Middle frontal gyrus (tissue), 1 donor: ENCODE measurements around the gene ASAP2.
A peak's percentile ranks its signal among the peaks of the same experiment; 100 is the strongest.

ENCODE experiments used
- DNase-seq: peaks from one replicate; pipeline ENCODE4 v3.0.0-alpha.2; 2015; ENCODE audit warnings: low spot score; ENCODE audit errors: extremely low spot score

The ASAP2 gene

GRCh38 chr2:9398881-9399780 is 192.5 kb downstream of the ASAP2 start:
- no peak for DNase-seq

GRCh38 chr2:9400268-9401058 is 193.9 kb downstream of the ASAP2 start:
- no peak for DNase-seq

GRCh38 chr2:9401059-9401547 is 194.5 kb downstream of the ASAP2 start:
- DNase-seq: no peak

GRCh38 chr2:9401646-9402371 is 195.2 kb downstream of the ASAP2 start:
- no peak for DNase-seq

- DNase-seq: no peak
Observed at GRCh38 chr2:9403924-9404323, 197.3 kb downstream of the ASAP2 start.

- no peak for DNase-seq
Observed at GRCh38 chr2:9404451-9404850, 197.8 kb downstream of the ASAP2 start.

GRCh38 chr2:9405636-9406035 is 199.0 kb downstream of the ASAP2 start:
- DNase-seq: no peak

GRCh38 chr2:9406529-9407362 is 200.1 kb downstream of the ASAP2 start:
- no peak for DNase-seq

GRCh38 chr2:9407363-9407811 is 200.8 kb downstream of the ASAP2 start:
- DNase-seq: no peak

GRCh38 chr2:9408641-9409151 is 202.1 kb downstream of the ASAP2 start:
- DNase-seq: peak; percentile 40

- DNase-seq: no peak
Observed at GRCh38 chr2:9410108-9410507, 203.5 kb downstream of the ASAP2 start.

- DNase-seq: no peak
Observed at GRCh38 chr2:9412781-9413180, 206.2 kb downstream of the ASAP2 start.

GRCh38 chr2:9415516-9416169 is 209.0 kb downstream of the ASAP2 start:
- no peak for DNase-seq

- DNase-seq: no peak
Observed at GRCh38 chr2:9416267-9416961, 209.8 kb downstream of the ASAP2 start.

GRCh38 chr2:9416962-9417316 is 210.3 kb downstream of the ASAP2 start:
- no peak for DNase-seq

GRCh38 chr2:9417725-9418124 is 211.1 kb downstream of the ASAP2 start:
- no peak for DNase-seq

GRCh38 chr2:9418746-9419145 is 212.1 kb downstream of the ASAP2 start:
- no peak for DNase-seq

- no peak for DNase-seq
Observed at GRCh38 chr2:9419541-9419940, 212.9 kb downstream of the ASAP2 start.

GRCh38 chr2:9420495-9420894 is 213.9 kb downstream of the ASAP2 start:
- no peak for DNase-seq
